Measurements from ENCODE around the gene DCST2.
A peak's percentile ranks its signal among the peaks of the same experiment; 100 is the strongest.

The DCST2 gene

DNA sequence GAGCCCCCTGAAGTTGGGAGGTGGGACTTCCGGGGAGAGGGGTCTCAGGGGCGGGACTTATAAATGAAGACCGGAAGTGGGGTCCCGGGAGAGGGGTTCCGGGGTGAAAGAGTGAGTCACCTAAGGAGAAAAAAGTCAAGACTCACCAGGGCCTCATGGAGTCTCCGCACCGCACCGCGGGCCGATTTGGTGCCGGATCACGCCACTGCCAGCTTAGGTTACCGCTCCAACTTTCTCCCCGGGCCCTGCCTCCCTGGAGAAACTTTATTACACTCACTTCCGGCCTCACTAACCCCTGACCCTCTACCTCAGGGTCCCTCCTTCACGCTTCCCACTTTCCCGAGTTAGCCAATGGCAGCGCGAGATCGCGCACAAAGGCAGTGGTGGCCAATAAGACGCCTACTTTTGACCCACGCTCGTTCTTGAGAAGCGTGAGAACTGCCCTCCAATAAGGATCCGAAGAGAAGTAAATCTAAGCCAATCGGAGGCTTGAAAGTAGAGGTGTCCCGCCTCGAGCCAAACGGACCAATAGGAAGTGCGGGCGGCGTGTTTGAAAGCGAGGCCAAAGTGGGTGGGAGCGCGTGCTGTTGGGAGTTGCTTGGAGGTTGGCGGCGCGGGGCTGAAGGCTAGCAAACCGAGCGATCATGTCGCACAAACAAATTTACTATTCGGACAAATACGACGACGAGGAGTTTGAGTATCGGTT, 59.3 kb downstream of the DCST2 start, which contains the start of gene CKS1B:
CKS1B (plus strand) TSS at position 580 of the 706 bp plus-strand sequence; CDS start at position 645, 65 bp downstream.
- WGBS, 2 experiments: 0 to 1% methylated on average over 47 of the region's 47 CpGs
- Histone ChIP-seq H3K27ac (ENCODE audit: insufficient read depth, low read depth, low read length, poor library complexity, severe bottlenecking) (peak within 1 kb of the TSS; percentile 95), H3K36me3 (ENCODE audit: control insufficient read depth, insufficient read depth, low read length) (peaks cover 6% of the 10 kb centered on the region), H3K4me3 (ENCODE audit: insufficient read depth, low read depth, low read length) (peak within 1 kb of the TSS; percentile 64), H3K27me3 (ENCODE audit: control insufficient read depth, insufficient read depth, low read length, poor library complexity, severe bottlenecking) (no peaks in the 10 kb centered on the region), H3K9me3 (ENCODE audit: control insufficient read depth, low read length) (no peaks in the 10 kb centered on the region), H3K4me1 (ENCODE audit: control insufficient read depth, insufficient read depth, low read length) (peaks cover 39% of the 10 kb centered on the region)

DNA sequence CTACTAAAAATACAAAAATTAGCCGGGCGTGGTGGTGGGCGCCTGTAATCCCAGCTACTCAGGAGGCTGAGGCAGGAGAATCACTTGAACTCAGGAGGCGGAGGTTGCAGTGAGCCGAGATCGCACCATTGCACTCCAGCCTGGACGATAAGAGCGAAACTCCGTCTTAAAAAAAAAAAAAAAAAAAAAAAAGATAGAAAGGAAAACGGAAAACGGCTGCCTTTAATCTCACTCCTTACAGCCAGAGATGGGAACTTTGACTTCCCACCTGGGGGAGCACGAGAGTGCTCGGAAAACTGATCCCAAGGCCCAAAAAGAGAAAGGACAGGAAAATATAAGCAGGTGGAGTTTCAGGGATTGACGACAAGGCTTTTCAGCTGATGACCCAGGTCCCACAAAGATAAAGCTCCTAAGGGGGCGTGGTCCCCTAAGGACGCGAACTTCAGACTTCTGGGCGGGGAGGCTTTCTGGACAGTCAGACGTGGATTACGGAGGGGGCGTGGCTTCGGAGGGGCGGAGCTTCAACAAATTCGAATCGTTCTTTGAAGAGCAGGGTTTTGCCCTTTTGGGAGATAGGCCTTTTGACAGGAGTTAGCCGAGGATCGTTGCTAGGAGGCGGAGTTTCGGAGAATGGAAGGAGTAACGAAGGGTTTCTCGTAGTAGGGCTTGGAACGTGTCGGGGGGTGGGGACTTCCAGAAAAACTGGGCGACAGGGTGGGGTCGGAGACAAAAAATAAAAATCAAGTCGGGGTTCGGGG, 60.1 kb downstream of the DCST2 start:
- H3K27me3 ChIP-seq (ENCODE audit: control insufficient read depth, insufficient read depth, low read length, poor library complexity, severe bottlenecking): no peaks in the 10 kb centered on the region
- H3K4me1 ChIP-seq (ENCODE audit: control insufficient read depth, insufficient read depth, low read length): peaks cover 46% of the 10 kb centered on the region
- H3K4me3 ChIP-seq (ENCODE audit: insufficient read depth, low read depth, low read length): peak overlapping the region; percentile 64
- H3K9me3 ChIP-seq (ENCODE audit: control insufficient read depth, low read length): no peaks in the 10 kb centered on the region
- H3K36me3 ChIP-seq (ENCODE audit: control insufficient read depth, insufficient read depth, low read length): peaks cover 4% of the 10 kb centered on the region
- WGBS, 2 experiments: 2 to 3% methylated on average over 32 to 37 of the region's 37 CpGs
- H3K27ac ChIP-seq (ENCODE audit: insufficient read depth, low read depth, low read length, poor library complexity, severe bottlenecking): peak overlapping the region; percentile 89

DNA sequence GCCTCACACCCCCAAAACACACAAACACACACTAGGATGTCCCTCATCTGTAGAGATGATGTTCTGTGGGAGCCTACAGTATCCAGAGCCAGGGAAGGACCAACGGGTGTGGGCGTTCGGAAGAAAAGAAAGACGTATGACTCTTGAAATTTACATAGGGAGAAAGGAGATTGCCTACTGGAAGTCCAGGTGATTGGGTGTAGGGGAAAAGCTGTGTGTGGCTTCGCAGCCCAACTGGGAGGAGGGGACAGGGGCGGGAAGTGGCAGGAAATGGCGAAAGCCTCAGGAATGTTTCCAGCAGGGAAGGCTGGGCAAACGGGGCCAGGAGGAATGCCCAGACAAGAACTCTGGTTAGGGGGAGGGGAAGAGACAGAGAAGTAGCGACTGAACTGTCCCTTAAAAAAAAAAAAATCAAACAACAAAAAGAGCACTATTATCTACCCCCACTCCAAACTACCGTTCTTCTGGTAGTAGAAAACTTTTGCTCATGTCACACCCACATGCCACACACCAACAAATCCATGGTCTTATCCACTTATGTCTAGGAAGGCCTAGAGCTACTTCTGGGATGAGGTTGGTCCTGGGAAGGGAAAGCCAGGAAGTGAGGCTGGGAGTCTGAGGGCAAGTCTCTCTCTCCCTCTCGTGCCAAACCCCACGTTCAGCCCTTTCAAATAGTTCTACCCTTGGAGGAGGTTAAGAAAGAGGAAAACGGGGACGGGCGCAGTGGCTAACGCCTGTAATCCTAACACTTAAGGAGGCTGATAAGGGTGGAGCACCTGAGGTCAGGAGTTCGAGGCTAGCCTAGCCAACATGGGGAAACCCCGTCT, 60.9 kb downstream of the DCST2 start:
- Histone ChIP-seq H3K36me3 (ENCODE audit: control insufficient read depth, insufficient read depth, low read length) (peaks cover 6% of the 10 kb centered on the region), H3K27ac (ENCODE audit: insufficient read depth, low read depth, low read length, poor library complexity, severe bottlenecking) (peak overlapping the region; percentile 89), H3K4me1 (ENCODE audit: control insufficient read depth, insufficient read depth, low read length) (peaks cover 50% of the 10 kb centered on the region), H3K9me3 (ENCODE audit: control insufficient read depth, low read length) (no peaks in the 10 kb centered on the region), H3K4me3 (ENCODE audit: insufficient read depth, low read depth, low read length) (peak overlapping the region; percentile 64), H3K27me3 (ENCODE audit: control insufficient read depth, insufficient read depth, low read length, poor library complexity, severe bottlenecking) (no peaks in the 10 kb centered on the region)
- 10% methylated on average over 17 to 18 of the region's 18 CpGs for WGBS, 2 experiments

DNA sequence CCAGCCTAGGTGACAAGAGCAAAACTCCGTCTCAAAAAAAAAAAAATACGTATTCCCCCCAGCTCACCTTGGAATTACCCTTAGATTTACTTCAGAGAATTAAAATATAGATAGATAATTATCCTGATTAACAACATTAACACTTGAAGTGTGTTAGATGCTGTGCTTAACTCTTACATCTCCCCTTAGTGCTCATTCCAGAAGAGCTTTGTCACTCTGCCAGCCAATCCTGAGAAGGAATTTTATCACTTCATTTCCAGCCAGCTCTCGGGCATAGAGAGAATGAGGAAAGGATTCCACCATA, 61.4 kb downstream of the DCST2 start:
- Histone ChIP-seq H3K36me3 (ENCODE audit: control insufficient read depth, insufficient read depth, low read length) (peaks cover 6% of the 10 kb centered on the region), H3K4me3 (ENCODE audit: insufficient read depth, low read depth, low read length) (peak overlapping the region; percentile 25), H3K9me3 (ENCODE audit: control insufficient read depth, low read length) (no peaks in the 10 kb centered on the region), H3K27ac (ENCODE audit: insufficient read depth, low read depth, low read length, poor library complexity, severe bottlenecking) (peak overlapping the region; percentile 89), H3K27me3 (ENCODE audit: control insufficient read depth, insufficient read depth, low read length, poor library complexity, severe bottlenecking) (no peaks in the 10 kb centered on the region), H3K4me1 (ENCODE audit: control insufficient read depth, insufficient read depth, low read length) (peaks cover 50% of the 10 kb centered on the region)
- WGBS, 2 experiments: 0 to 29% methylated on average over 1 to 3 of the region's 3 CpGs

DNA sequence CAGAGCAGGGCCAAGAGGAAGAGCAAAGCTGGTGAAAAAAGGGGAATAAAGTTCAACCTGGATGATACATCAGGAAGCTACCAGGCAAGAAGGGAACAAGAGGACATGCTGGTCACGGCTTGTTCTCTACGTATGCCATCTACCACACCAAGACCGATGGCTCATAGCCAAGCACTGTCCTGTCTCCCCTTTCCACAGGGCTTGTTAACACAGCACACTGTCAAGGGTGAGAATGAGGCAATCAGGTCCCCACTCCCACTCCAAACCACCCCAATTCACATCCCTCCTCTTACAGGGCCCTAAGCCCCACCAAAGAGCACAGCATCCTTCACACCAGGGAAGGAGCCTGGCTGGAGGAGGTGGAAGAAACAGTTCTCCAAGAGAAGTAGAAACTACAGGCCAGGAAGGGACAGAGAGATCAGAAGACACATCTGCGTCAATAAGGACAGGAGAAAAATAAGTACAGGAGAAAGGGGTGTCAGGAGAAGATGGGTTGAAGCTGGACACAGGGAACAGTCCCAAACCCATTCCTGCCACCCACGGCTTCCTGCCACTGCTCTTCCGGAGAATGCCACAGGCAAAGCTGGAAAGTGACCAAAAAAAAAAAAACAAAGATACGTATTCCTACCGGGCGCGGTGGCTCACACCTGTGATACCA, 62.1 kb downstream of the DCST2 start:
- peak overlapping the region; percentile 93 for H3K27ac ChIP-seq (ENCODE audit: insufficient read depth, low read depth, low read length, poor library complexity, severe bottlenecking)
- H3K27me3 ChIP-seq (ENCODE audit: control insufficient read depth, insufficient read depth, low read length, poor library complexity, severe bottlenecking): no peaks in the 10 kb centered on the region
- 66 to 75% methylated on average over 10 of the region's 10 CpGs for WGBS, 2 experiments
- H3K36me3 ChIP-seq (ENCODE audit: control insufficient read depth, insufficient read depth, low read length): peaks cover 12% of the 10 kb centered on the region
- H3K4me1 ChIP-seq (ENCODE audit: control insufficient read depth, insufficient read depth, low read length): peaks cover 46% of the 10 kb centered on the region
- peak overlapping the region; percentile 64 for H3K4me3 ChIP-seq (ENCODE audit: insufficient read depth, low read depth, low read length)
- H3K9me3 ChIP-seq (ENCODE audit: control insufficient read depth, low read length): no peaks in the 10 kb centered on the region

DNA sequence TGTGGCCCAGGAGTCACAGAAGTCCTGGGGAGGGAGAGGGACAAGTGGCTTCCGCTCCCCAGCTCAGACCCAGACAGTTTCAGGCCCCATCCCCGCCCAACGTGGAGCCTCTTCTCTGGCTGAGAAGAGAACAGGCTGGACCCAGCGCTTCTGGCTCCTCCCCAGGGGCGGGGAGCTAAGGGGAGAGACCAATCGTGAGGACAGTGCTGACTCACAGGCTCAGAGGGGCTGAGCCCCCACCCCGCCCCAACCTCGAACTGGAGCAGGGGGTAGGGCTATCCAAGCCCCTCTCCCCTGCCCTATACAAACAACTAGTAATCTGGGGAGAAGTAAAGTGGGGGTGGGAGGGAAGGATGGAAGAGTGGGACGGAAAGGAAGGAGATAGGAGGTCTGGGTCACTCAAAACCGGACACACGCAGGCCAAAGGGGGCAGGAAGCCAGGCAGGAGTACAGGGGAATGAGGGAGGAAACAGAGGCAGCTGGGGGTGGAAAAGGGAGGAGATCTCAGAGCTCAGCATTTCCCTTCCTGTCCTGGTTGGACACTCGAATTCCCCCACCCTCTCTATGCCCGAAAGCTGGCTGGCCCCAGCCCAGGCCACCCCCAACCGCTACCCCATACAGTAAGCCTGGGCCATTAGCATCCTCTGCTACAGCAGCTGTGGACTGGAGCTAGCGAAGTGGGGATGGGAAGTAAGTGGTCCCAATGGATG, 62.8 kb downstream of the DCST2 start, which contains the start of gene SHC1:
SHC1 (minus strand) TSS at position 117 of the 710 bp plus-strand sequence. CDS start 221 bp downstream, outside the sequence.
- 3 to 5% methylated on average over 13 to 15 of the region's 15 CpGs for WGBS, 2 experiments
- H3K27ac ChIP-seq (ENCODE audit: insufficient read depth, low read depth, low read length, poor library complexity, severe bottlenecking): peak within 1 kb of the TSS; percentile 93
- H3K4me1 ChIP-seq (ENCODE audit: control insufficient read depth, insufficient read depth, low read length): peaks cover 40% of the 10 kb centered on the region
- peaks cover 18% of the 10 kb centered on the region for H3K36me3 ChIP-seq (ENCODE audit: control insufficient read depth, insufficient read depth, low read length)
- H3K4me3 ChIP-seq (ENCODE audit: insufficient read depth, low read depth, low read length): peak within 1 kb of the TSS; percentile 64
- no peaks in the 10 kb centered on the region for H3K27me3 ChIP-seq (ENCODE audit: control insufficient read depth, insufficient read depth, low read length, poor library complexity, severe bottlenecking)
- no peaks in the 10 kb centered on the region for H3K9me3 ChIP-seq (ENCODE audit: control insufficient read depth, low read length)

GRCh38 chr1:154969860-154970452, 63.6 kb downstream of the DCST2 start:
- peaks cover 40% of the 10 kb centered on the region for H3K4me1 ChIP-seq (ENCODE audit: control insufficient read depth, insufficient read depth, low read length)
- H3K4me3 ChIP-seq (ENCODE audit: insufficient read depth, low read depth, low read length): peak overlapping the region; percentile 64
- no peaks in the 10 kb centered on the region for H3K9me3 ChIP-seq (ENCODE audit: control insufficient read depth, low read length)
- WGBS, 2 experiments: 4 to 7% methylated on average over 22 of the region's 22 CpGs
- no peak overlapping the region for H3K27ac ChIP-seq (ENCODE audit: insufficient read depth, low read depth, low read length, poor library complexity, severe bottlenecking)
- no peaks in the 10 kb centered on the region for H3K27me3 ChIP-seq (ENCODE audit: control insufficient read depth, insufficient read depth, low read length, poor library complexity, severe bottlenecking)
- peaks cover 20% of the 10 kb centered on the region for H3K36me3 ChIP-seq (ENCODE audit: control insufficient read depth, insufficient read depth, low read length)

GRCh38 chr1:154969246-154969645, 64.3 kb downstream of the DCST2 start:
- WGBS, 2 experiments: 12 to 15% methylated on average over 4 to 5 of the region's 5 CpGs
- H3K4me3 ChIP-seq (ENCODE audit: insufficient read depth, low read depth, low read length): peak overlapping the region; percentile 64
- peaks cover 40% of the 10 kb centered on the region for H3K4me1 ChIP-seq (ENCODE audit: control insufficient read depth, insufficient read depth, low read length)
- peaks cover 20% of the 10 kb centered on the region for H3K36me3 ChIP-seq (ENCODE audit: control insufficient read depth, insufficient read depth, low read length)
- no peak overlapping the region for H3K27ac ChIP-seq (ENCODE audit: insufficient read depth, low read depth, low read length, poor library complexity, severe bottlenecking)
- H3K9me3 ChIP-seq (ENCODE audit: control insufficient read depth, low read length): no peaks in the 10 kb centered on the region
- no peaks in the 10 kb centered on the region for H3K27me3 ChIP-seq (ENCODE audit: control insufficient read depth, insufficient read depth, low read length, poor library complexity, severe bottlenecking)

DNA sequence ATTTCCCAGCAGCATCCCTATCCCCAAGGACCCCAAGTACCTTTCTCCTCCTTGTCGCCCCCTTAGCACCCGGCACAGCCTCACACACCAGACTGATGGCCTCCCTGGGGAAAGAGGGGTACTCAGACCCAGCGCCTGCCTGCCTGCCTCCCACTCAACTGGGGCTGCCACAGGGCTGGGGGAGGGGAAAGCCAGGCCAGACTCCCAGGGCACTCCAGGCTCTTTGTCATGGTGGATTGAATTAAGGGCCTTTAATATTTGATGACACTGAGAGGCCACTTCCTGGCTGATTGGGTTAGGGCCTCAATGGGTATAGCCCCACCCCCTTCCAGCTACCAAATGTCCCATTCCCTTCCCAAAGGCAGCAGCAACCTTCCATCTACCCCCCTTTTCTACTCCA, 64.8 kb downstream of the DCST2 start:
- H3K4me1 ChIP-seq (ENCODE audit: control insufficient read depth, insufficient read depth, low read length): peaks cover 40% of the 10 kb centered on the region
- 83 to 93% methylated on average over 3 of the region's 3 CpGs for WGBS, 2 experiments
- H3K27ac ChIP-seq (ENCODE audit: insufficient read depth, low read depth, low read length, poor library complexity, severe bottlenecking): no peak overlapping the region
- H3K27me3 ChIP-seq (ENCODE audit: control insufficient read depth, insufficient read depth, low read length, poor library complexity, severe bottlenecking): no peaks in the 10 kb centered on the region
- H3K4me3 ChIP-seq (ENCODE audit: insufficient read depth, low read depth, low read length): peak overlapping the region; percentile 64
- no peaks in the 10 kb centered on the region for H3K9me3 ChIP-seq (ENCODE audit: control insufficient read depth, low read length)
- peaks cover 24% of the 10 kb centered on the region for H3K36me3 ChIP-seq (ENCODE audit: control insufficient read depth, insufficient read depth, low read length)

Data from ectodermal cell (in vitro differentiated cells).